OCI-LY3 (cell line): ENCODE data around the gene CCDC85A.
A peak's percentile ranks its signal among the peaks of the same experiment; 100 is the strongest.

Source experiments
- H2AFZ ChIP-seq: fragments of 200-600, 300-600 bp; shearing (Covaris generic); 2 replicates; pipeline ENCODE4 v1.6.0; 2014; ENCODE audit warnings: antibody characterized with exemption, low read depth, low read length
- H3K27ac ChIP-seq: fragments of 200-600, 300-600 bp; sonication (generic); 2 replicates; pipeline ENCODE4 v1.5.1; 2014; ENCODE audit warnings: mild to moderate bottlenecking, low read length, moderate library complexity, mixed read lengths
- H3K27me3 ChIP-seq: fragments of 200-600, 300-600 bp; sonication (generic); 2 replicates; pipeline ENCODE4 v1.6.1; 2014; ENCODE audit warnings: low read depth, low read length, mixed read lengths
- H3K36me3 ChIP-seq: fragments of 200-600, 300-600 bp; sonication (generic); replicated peaks from 2 replicates; pipeline ENCODE3; 2014; ENCODE audit warnings: low read depth, low read length, mixed read lengths
- H3K4me1 ChIP-seq: fragments of 300-600, 200-600 bp; sonication (generic); 2 replicates; pipeline ENCODE4 v1.6.1; 2014; ENCODE audit warnings: low read length, mixed read lengths
- H3K4me2 ChIP-seq: fragments of 200-600, 300-600 bp; sonication (generic); 2 replicates; pipeline ENCODE4 v1.6.1; 2014; ENCODE audit warnings: low read length, mixed read lengths
- H3K4me3 ChIP-seq: fragments of 300-600, 200-600 bp; sonication (generic); 2 replicates; pipeline ENCODE4 v1.5.1; 2014; ENCODE audit warnings: antibody characterized with exemption, mild to moderate bottlenecking, low read length, moderate library complexity
- H3K79me2 ChIP-seq: fragments of 300-600, 200-600 bp; shearing (Covaris generic); 2 replicates; pipeline ENCODE4 v1.6.1; 2014; ENCODE audit warnings: mild to moderate bottlenecking, low read length, mixed read lengths
- H3K9ac ChIP-seq: fragments of 300-600, 200-600 bp; shearing (Covaris generic); 2 replicates; pipeline ENCODE4 v1.6.0; 2014; ENCODE audit warnings: mild to moderate bottlenecking, low read length, moderate library complexity
- H3K9me3 ChIP-seq: fragments of 200-600, 300-600 bp; shearing (Covaris generic); 2 replicates; pipeline ENCODE4 v1.6.1; 2014; ENCODE audit warnings: low read length, mixed read lengths; ENCODE audit not compliant: insufficient read depth
- H4K20me1 ChIP-seq: fragments of 200-600, 300-600 bp; sonication (generic); 2 replicates; pipeline ENCODE4 v1.6.1; 2016; ENCODE audit warnings: low read length, mixed read lengths; ENCODE audit not compliant: insufficient read depth
- CTCF ChIP-seq: fragments of 200-600, 300-600 bp; sonication (generic); IDR thresholded peaks from 2 replicates; pipeline ENCODE4 v1.5.1; 2014; ENCODE audit warnings: antibody characterized with exemption, low read length, low read depth
- EZH2phosphoT487 ChIP-seq: fragments of 200-600 bp; shearing (Covaris generic); IDR thresholded peaks from 2 replicates; pipeline ENCODE4 v1.6.1; 2018; ENCODE audit warnings: antibody characterized with exemption, mixed run types, low read depth

The CCDC85A gene

DNA sequence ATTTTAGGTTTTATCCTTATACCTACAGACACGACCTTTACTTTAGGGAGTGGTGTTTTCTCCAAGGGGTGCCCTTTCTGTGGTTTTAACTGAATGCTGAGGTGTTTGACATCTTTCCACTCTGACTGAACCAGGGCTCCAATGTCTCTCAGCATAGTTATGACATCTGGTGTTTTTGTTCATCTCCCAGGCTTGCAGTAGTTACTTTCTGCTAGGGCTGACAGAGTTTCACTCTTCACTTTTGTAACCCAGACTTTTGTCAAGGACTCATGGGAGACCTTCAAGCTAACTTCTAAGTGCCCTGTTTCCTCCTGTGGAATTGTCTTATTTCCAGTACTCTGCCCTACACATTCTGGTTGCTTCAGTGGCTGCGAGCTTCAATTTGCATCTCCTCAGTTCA, 103.1 kb downstream of the CCDC85A start:
- Histone ChIP-seq H3K36me3 (no peaks in the 10 kb centered on the region), H3K4me2 (no peak overlapping the region), H3K79me2 (no peaks in the 10 kb centered on the region), H3K27ac (no peak overlapping the region), H2AFZ (no peak overlapping the region), H3K4me1 (peaks cover 16% of the 10 kb centered on the region), H3K9ac (no peak overlapping the region), H3K4me3 (no peak overlapping the region), H3K27me3 (no peaks in the 10 kb centered on the region), H4K20me1 (no peaks in the 10 kb centered on the region), H3K9me3 (no peaks in the 10 kb centered on the region)
- no peak for TF ChIP-seq EZH2phosphoT487
- no peak for TF ChIP-seq CTCF

GRCh38 chr2:56287508-56287907, 103.7 kb downstream of the CCDC85A start:
- H3K9ac ChIP-seq: no peak overlapping the region
- TF ChIP-seq CTCF (no peak), EZH2phosphoT487 (no peak)
- H3K27ac ChIP-seq: no peak overlapping the region
- H3K79me2 ChIP-seq: no peaks in the 10 kb centered on the region
- H3K4me3 ChIP-seq: no peak overlapping the region
- no peak overlapping the region for H2AFZ ChIP-seq
- peaks cover 16% of the 10 kb centered on the region for H3K4me1 ChIP-seq
- no peaks in the 10 kb centered on the region for H3K9me3 ChIP-seq
- no peaks in the 10 kb centered on the region for H4K20me1 ChIP-seq
- no peaks in the 10 kb centered on the region for H3K27me3 ChIP-seq
- H3K36me3 ChIP-seq: no peaks in the 10 kb centered on the region
- no peak overlapping the region for H3K4me2 ChIP-seq

GRCh38 chr2:56287974-56288373, 104.2 kb downstream of the CCDC85A start:
- no peaks in the 10 kb centered on the region for H3K9me3 ChIP-seq
- H3K27me3 ChIP-seq: no peaks in the 10 kb centered on the region
- no peaks in the 10 kb centered on the region for H3K79me2 ChIP-seq
- no peaks in the 10 kb centered on the region for H4K20me1 ChIP-seq
- peaks cover 16% of the 10 kb centered on the region for H3K4me1 ChIP-seq
- H3K4me3 ChIP-seq: no peak overlapping the region
- H3K9ac ChIP-seq: no peak overlapping the region
- no peak overlapping the region for H3K27ac ChIP-seq
- no peak overlapping the region for H3K4me2 ChIP-seq
- no peak overlapping the region for H2AFZ ChIP-seq
- TF ChIP-seq CTCF: no peak
- no peak for TF ChIP-seq EZH2phosphoT487
- no peaks in the 10 kb centered on the region for H3K36me3 ChIP-seq

GRCh38 chr2:56288838-56289580, 105.2 kb downstream of the CCDC85A start:
- Histone ChIP-seq H3K4me2 (no peak overlapping the region), H3K4me1 (peaks cover 16% of the 10 kb centered on the region), H3K36me3 (no peaks in the 10 kb centered on the region), H3K27ac (no peak overlapping the region), H3K9me3 (no peaks in the 10 kb centered on the region), H3K9ac (no peak overlapping the region), H3K27me3 (no peaks in the 10 kb centered on the region), H3K4me3 (no peak overlapping the region), H2AFZ (no peak overlapping the region), H3K79me2 (no peaks in the 10 kb centered on the region), H4K20me1 (no peaks in the 10 kb centered on the region)
- TF ChIP-seq EZH2phosphoT487 (no peak), CTCF (peak; percentile 57)
